Transverse colon (tissue), 4 donors: ENCODE results near the gene ALMS1.

ENCODE experiments used
- EP300 ChIP-seq: sonication (generic); formaldehyde crosslinking; IDR thresholded peaks from one replicate; pipeline ENCODE4 v1.6.1; 2017; ENCODE audit warnings: antibody characterized with exemption, low read depth
- POLR2A ChIP-seq: fragments of 450-650 bp; IDR thresholded peaks from one replicate; pipeline ENCODE4 v1.6.1; 2016; ENCODE audit warnings: antibody characterized with exemption, mild to moderate bottlenecking, moderate library complexity
- POLR2AphosphoS5 ChIP-seq, 3 donors: sonication (generic); formaldehyde crosslinking; IDR thresholded peaks; one replicate each; pipeline ENCODE4 v1.6.1; 2016; ENCODE audit warnings: antibody characterized with exemption in 3 of 3
- TF ChIP-seq, protein P1 (sequence below), 5 experiments: fragments of 200-600 bp in 3 of 5; fragments of 450-650 bp in 2 of 5; sonication (generic) in 3 of 5; IDR thresholded peaks; 1 replicate in 2 of 5; 2 replicates in 3 of 5; pipeline ENCODE4 v1.5.1; 2016 to 2017; ENCODE audit warnings: antibody characterized with exemption in 5 of 5, inconsistent platforms in 3 of 5, mild to moderate bottlenecking in 2 of 5, moderate library complexity in 1 of 5

DNA sequence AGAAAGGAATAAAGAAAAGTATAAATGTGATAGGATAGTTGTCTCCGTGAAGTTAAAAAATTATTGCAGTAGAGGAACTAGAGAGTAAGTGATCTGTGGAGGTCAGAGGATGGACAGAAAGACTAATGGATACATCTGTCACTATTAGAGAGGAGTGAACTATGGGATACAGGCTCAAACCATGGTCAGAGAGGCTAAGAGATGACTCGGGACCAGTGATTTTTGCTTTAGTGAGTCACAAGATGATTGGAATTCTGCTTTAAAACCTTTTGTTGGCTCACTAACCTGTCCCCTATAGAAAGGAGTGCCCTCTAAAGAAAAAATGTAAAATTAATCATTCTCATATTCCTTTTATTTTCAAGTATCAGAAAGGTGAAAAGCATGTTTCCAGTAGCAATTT, 30.3 kb downstream of the ALMS1 start:
- TF ChIP-seq, protein P1, sequence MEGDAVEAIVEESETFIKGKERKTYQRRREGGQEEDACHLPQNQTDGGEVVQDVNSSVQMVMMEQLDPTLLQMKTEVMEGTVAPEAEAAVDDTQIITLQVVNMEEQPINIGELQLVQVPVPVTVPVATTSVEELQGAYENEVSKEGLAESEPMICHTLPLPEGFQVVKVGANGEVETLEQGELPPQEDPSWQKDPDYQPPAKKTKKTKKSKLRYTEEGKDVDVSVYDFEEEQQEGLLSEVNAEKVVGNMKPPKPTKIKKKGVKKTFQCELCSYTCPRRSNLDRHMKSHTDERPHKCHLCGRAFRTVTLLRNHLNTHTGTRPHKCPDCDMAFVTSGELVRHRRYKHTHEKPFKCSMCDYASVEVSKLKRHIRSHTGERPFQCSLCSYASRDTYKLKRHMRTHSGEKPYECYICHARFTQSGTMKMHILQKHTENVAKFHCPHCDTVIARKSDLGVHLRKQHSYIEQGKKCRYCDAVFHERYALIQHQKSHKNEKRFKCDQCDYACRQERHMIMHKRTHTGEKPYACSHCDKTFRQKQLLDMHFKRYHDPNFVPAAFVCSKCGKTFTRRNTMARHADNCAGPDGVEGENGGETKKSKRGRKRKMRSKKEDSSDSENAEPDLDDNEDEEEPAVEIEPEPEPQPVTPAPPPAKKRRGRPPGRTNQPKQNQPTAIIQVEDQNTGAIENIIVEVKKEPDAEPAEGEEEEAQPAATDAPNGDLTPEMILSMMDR (IDR thresholded peaks at IDR 0.05) = no peak
- no peak for TF ChIP-seq EP300
- TF ChIP-seq POLR2AphosphoS5 (IDR thresholded peaks at IDR 0.05) = no peak
- TF ChIP-seq POLR2A = no peak
